H1 (cell line): ENCODE data around the gene SLC27A1.

ENCODE experiments used
- ATF3 ChIP-seq: IDR thresholded peaks from 2 replicates; pipeline ENCODE4 v1.6.1; 2011; ENCODE audit warnings: low read depth, mild to moderate bottlenecking, low read length; ENCODE audit not compliant: insufficient read depth
- CHD1 ChIP-seq: IDR thresholded peaks from 2 replicates; pipeline ENCODE4 v1.6.1; 2012; ENCODE audit warnings: low read depth, low read length, improper control_type of control experiment
- CTCF ChIP-seq, 3 experiments: IDR thresholded peaks; 1 replicate in 2 of 3; 2 replicates in 1 of 3; pipeline versions ENCODE4 v1.5.1 to v1.6.1; 2011; ENCODE audit warnings: low read length in 3 of 3, mild to moderate bottlenecking in 3 of 3, inconsistent platforms in 2 of 3, low read depth in 1 of 3, moderate library complexity in 1 of 3; ENCODE audit not compliant: insufficient read depth in 1 of 3; ENCODE audit errors: control extremely low read depth in 1 of 3
- E2F6 ChIP-seq: IDR thresholded peaks from 2 replicates; pipeline ENCODE4 v1.6.1; 2012; ENCODE audit warnings: inconsistent platforms
- EP300 ChIP-seq, 2 experiments: IDR thresholded peaks; 1 replicate in 1 of 2; 2 replicates in 1 of 2; pipeline ENCODE4 v1.6.1; 2011 to 2012; ENCODE audit warnings: low read depth in 2 of 2, low read length in 2 of 2, mild to moderate bottlenecking in 2 of 2, borderline replicate concordance in 1 of 2, inconsistent platforms in 1 of 2, moderate library complexity in 1 of 2
- EZH2 ChIP-seq: fragments of 200-600 bp; sonication (generic); IDR thresholded peaks from 2 replicates; pipeline ENCODE4 v1.7.1; 2012; ENCODE audit warnings: low read depth, mild to moderate bottlenecking, moderate library complexity, low read length, inconsistent platforms; ENCODE audit not compliant: severe bottlenecking
- KDM1A ChIP-seq: fragments of 200-600, 300-600 bp; sonication (generic); IDR thresholded peaks from 2 replicates; pipeline ENCODE4 v1.7.1; 2016; ENCODE audit warnings: mild to moderate bottlenecking, low read length, borderline replicate concordance
- POLR2A ChIP-seq, 2 experiments: IDR thresholded peaks; 1 replicate in 1 of 2; 2 replicates in 1 of 2; pipeline ENCODE4 v1.6.1; 2011; ENCODE audit warnings: low read depth in 2 of 2, low read length in 2 of 2, mild to moderate bottlenecking in 2 of 2; ENCODE audit errors: control extremely low read depth in 1 of 2
- POLR2AphosphoS5 ChIP-seq: IDR thresholded peaks from 2 replicates; pipeline ENCODE4 v1.6.1; 2011; ENCODE audit warnings: low read depth, low read length
- RFX5 ChIP-seq: IDR thresholded peaks from 2 replicates; pipeline ENCODE4 v1.6.1; 2011; ENCODE audit warnings: low read depth, low read length, improper control_type of control experiment, borderline replicate concordance
- SP1 ChIP-seq: IDR thresholded peaks from 2 replicates; pipeline ENCODE4 v1.6.1; 2011; ENCODE audit warnings: low read depth, low read length
- TAF1 ChIP-seq: IDR thresholded peaks from 2 replicates; pipeline ENCODE4 v1.6.1; 2011; ENCODE audit warnings: mild to moderate bottlenecking, low read depth, low read length
- YY1 ChIP-seq: IDR thresholded peaks from 2 replicates; pipeline ENCODE4 v1.6.1; 2011; ENCODE audit warnings: low read depth, mild to moderate bottlenecking, low read length
- ZNF274 ChIP-seq: IDR thresholded peaks from 2 replicates; pipeline ENCODE4 v1.7.0; 2012; ENCODE audit warnings: low read length, borderline replicate concordance; ENCODE audit errors: extremely low read depth

- TF ChIP-seq CTCF (IDR thresholded peaks at IDR 0.05; ENCODE audit: control extremely low read depth in 1 of 3, insufficient read depth in 1 of 3, low read depth in 1 of 3, low read length in 3 of 3) (no peak), POLR2A (IDR thresholded peaks at IDR 0.05; ENCODE audit: control extremely low read depth in 1 of 2, low read depth in 2 of 2, low read length in 2 of 2) (no peak), YY1 (no peak), EZH2 (no peak), TAF1 (no peak), SP1 (no peak), ZNF274 (no peak), ATF3 (no peak), KDM1A (no peak), POLR2AphosphoS5 (no peak), EP300 (IDR thresholded peaks at IDR 0.05; ENCODE audit: borderline replicate concordance in 1 of 2, low read depth in 2 of 2, low read length in 2 of 2) (no peak), E2F6 (no peak), CHD1 (no peak), RFX5 (no peak)
Measured at GRCh38 chr19:17553256-17553655, 82.9 kb downstream of the SLC27A1 start.
